Activated naive CD4-positive, alpha-beta T cell treated with anti-CD3 and anti-CD28 coated beads, Interleukin-2, amount 50 U/mL, for 72 hours (primary cell): ENCODE results near the gene MYO18B. TPM values are rescaled to one million over a fixed set of nuclear protein-coding genes. Genes with fewer than 3 reads are reported as not detected.

Source experiments
- ATAC-seq, 2 donors: fragments of 150-1000 bp; cut with Tn5 transposase; 2 replicates each; pipeline ENCODE4 v1.10.0; 2021; ENCODE audit warnings: mild to moderate bottlenecking in 2 of 2, moderate library complexity in 2 of 2
- DNase-seq, 2 donors: peaks; one replicate each; pipeline ENCODE4 v3.0.0; 2021 to 2022; ENCODE audit warnings: low spot score in 2 of 2
- H3K27ac Mint-ChIP-seq, 2 donors: one replicate each; pipeline ENCODE4 v1.8.0; 2022; ENCODE audit warnings: mild to moderate bottlenecking in 2 of 2, mixed read lengths in 2 of 2
- H3K36me3 Mint-ChIP-seq, 2 donors: one replicate each; pipeline ENCODE4 v1.8.0; 2022; ENCODE audit warnings: mixed read lengths in 2 of 2
- H3K9me3 Mint-ChIP-seq, 2 donors: one replicate each; pipeline ENCODE4 v1.8.0; 2022; ENCODE audit warnings: mixed read lengths in 2 of 2
- total RNA-seq, 2 donors: library from RNA; stranded (reverse); gene quantifications; one replicate each; pipeline ENCODE4 v1.2.3, GENCODE V29; 2022

MYO18B gene
- total RNA-seq, 2 donors from 2014 or later, result 0.98 to 5.9 TPM

GRCh38 chr22:25735650-25736049, 6.3 kb upstream of the MYO18B start:
- no peak for ATAC-seq
- DNase-seq, result no peak
- H3K9me3 Mint-ChIP-seq, result peaks cover 3 to 15% of the 10 kb centered on the region in 2 donors
- H3K27ac Mint-ChIP-seq, result peak overlapping the region; percentile 98
- H3K36me3 Mint-ChIP-seq, result peaks cover 0 to 26% of the 10 kb centered on the region in 2 donors

GRCh38 chr22:25736378-25737011, 5.5 kb upstream of the MYO18B start:
- peaks cover 0 to 26% of the 10 kb centered on the region in 2 donors for H3K36me3 Mint-ChIP-seq
- ATAC-seq, result peak; percentile 86 to 90

GRCh38 chr22:25739659-25740344, 2.2 kb upstream of the MYO18B start:
- H3K36me3 Mint-ChIP-seq, result peaks cover 0 to 27% of the 10 kb centered on the region in 2 donors
- ATAC-seq (no peak), DNase-seq (no peak)
- H3K27ac Mint-ChIP-seq, result no peak overlapping the region
- H3K9me3 Mint-ChIP-seq, result peaks cover 3 to 7% of the 10 kb centered on the region in 2 donors

More at GRCh38 chr22:25736378-25737011, 5.5 kb upstream of the MYO18B start:
- Mint-ChIP-seq H3K27ac (peak overlapping the region; percentile 98), H3K9me3 (peaks cover 3 to 15% of the 10 kb centered on the region in 2 donors)
- DNase-seq, result peak; percentile 59 to 69

- peaks cover 0 to 24% of the 10 kb centered on the region in 2 donors for H3K36me3 Mint-ChIP-seq
- no peak for ATAC-seq
- no peak for DNase-seq
- H3K27ac Mint-ChIP-seq, result peak overlapping the region; percentile 62 to 74
- H3K9me3 Mint-ChIP-seq, result peaks cover 2 to 13% of the 10 kb centered on the region in 2 donors
Measured at GRCh38 chr22:25742918-25743708, 1.1 kb downstream of the MYO18B start.

GRCh38 chr22:25744694-25745093, 2.7 kb downstream of the MYO18B start:
- Mint-ChIP-seq H3K9me3 (peaks cover 0 to 13% of the 10 kb centered on the region in 2 donors), H3K36me3 (peaks cover 0 to 24% of the 10 kb centered on the region in 2 donors), H3K27ac (peak overlapping the region in 1 of 2 donors; percentile 60)
- ATAC-seq, result no peak
- no peak for DNase-seq

- DNase-seq (no peak), ATAC-seq (peak in 1 of 2 donors; percentile 12)
- H3K27ac Mint-ChIP-seq, result peak overlapping the region; percentile 31 to 98
- H3K36me3 Mint-ChIP-seq, result peaks cover 0 to 27% of the 10 kb centered on the region in 2 donors
- peaks cover 0 to 8% of the 10 kb centered on the region in 2 donors for H3K9me3 Mint-ChIP-seq
Measured at GRCh38 chr22:25745341-25746011, 3.5 kb downstream of the MYO18B start.

- Mint-ChIP-seq H3K36me3 (peaks cover 0 to 29% of the 10 kb centered on the region in 2 donors), H3K9me3 (peaks cover 0 to 8% of the 10 kb centered on the region in 2 donors), H3K27ac (peak overlapping the region; percentile 84 to 98)
- DNase-seq (no peak), ATAC-seq (peak; percentile 50 to 67)
Measured at GRCh38 chr22:25746012-25746373, 4.0 kb downstream of the MYO18B start.

GRCh38 chr22:25747245-25747944, 5.4 kb downstream of the MYO18B start:
- Mint-ChIP-seq H3K27ac (peak overlapping the region; percentile 22 to 48), H3K36me3 (peaks cover 0 to 29% of the 10 kb centered on the region in 2 donors), H3K9me3 (peaks cover 0 to 8% of the 10 kb centered on the region in 2 donors)
- ATAC-seq, result peak in 1 of 2 donors; percentile 33
- DNase-seq, result no peak

GRCh38 chr22:25748140-25748539, 6.2 kb downstream of the MYO18B start:
- no peak for DNase-seq
- peaks cover 0 to 8% of the 10 kb centered on the region in 2 donors for H3K9me3 Mint-ChIP-seq
- H3K36me3 Mint-ChIP-seq, result peaks cover 0 to 27% of the 10 kb centered on the region in 2 donors
- peak overlapping the region; percentile 87 to 97 for H3K27ac Mint-ChIP-seq
- ATAC-seq, result no peak

- H3K27ac Mint-ChIP-seq, result peak overlapping the region; percentile 87 to 97
- ATAC-seq, result no peak
- no peak for DNase-seq
- H3K36me3 Mint-ChIP-seq, result peaks cover 0 to 21% of the 10 kb centered on the region in 2 donors
- H3K9me3 Mint-ChIP-seq, result peaks cover 0 to 8% of the 10 kb centered on the region in 2 donors
Measured at GRCh38 chr22:25748704-25749103, 6.7 kb downstream of the MYO18B start.

- ATAC-seq (peak; percentile 74 to 89), DNase-seq (peak in 1 of 2 donors; percentile 55)
- Mint-ChIP-seq H3K36me3 (peaks cover 0 to 19% of the 10 kb centered on the region in 2 donors), H3K9me3 (peaks cover 0 to 8% of the 10 kb centered on the region in 2 donors), H3K27ac (peak overlapping the region; percentile 87 to 97)
Measured at GRCh38 chr22:25749420-25750169, 7.6 kb downstream of the MYO18B start.

GRCh38 chr22:25750569-25751173, 8.7 kb downstream of the MYO18B start:
- ATAC-seq (no peak), DNase-seq (no peak)
- Mint-ChIP-seq H3K36me3 (peaks cover 0 to 19% of the 10 kb centered on the region in 2 donors), H3K27ac (peak overlapping the region; percentile 87 to 97), H3K9me3 (peaks cover 0 to 4% of the 10 kb centered on the region in 2 donors)

GRCh38 chr22:25751174-25751581, 9.2 kb downstream of the MYO18B start:
- ATAC-seq (no peak), DNase-seq (no peak)
- Mint-ChIP-seq H3K27ac (peak overlapping the region; percentile 87), H3K9me3 (peaks cover 0 to 4% of the 10 kb centered on the region in 2 donors), H3K36me3 (peaks cover 0 to 19% of the 10 kb centered on the region in 2 donors)

GRCh38 chr22:25752615-25753214, 10.7 kb downstream of the MYO18B start:
- Mint-ChIP-seq H3K9me3 (no peaks in the 10 kb centered on the region), H3K27ac (no peak overlapping the region), H3K36me3 (peaks cover 0 to 12% of the 10 kb centered on the region in 2 donors)
- ATAC-seq, result no peak
- DNase-seq, result no peak
